Measurements from ENCODE around the gene MAGI2.

The MAGI2 gene

DNA sequence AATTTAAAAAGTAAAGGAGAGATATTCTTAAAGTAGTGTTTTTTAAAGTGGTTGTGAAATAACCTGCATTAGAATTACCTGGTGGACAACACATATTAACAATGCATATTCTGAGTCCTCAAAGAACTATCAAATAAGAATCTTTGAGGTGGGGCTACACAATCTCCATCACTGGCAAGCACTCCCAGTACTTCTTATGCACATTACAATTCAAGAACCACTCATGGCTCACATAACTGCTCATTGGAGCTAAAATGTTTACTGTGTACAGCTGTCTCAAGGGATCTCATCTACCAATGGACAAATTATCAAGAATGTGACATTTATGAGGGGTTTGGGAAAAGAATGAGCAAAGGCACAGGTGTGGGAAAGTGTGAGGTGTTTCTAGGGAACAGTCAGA, 962.9 kb downstream of the MAGI2 start:
- no peak for DNase-seq (ENCODE audit: low read depth, low spot score)

DNA sequence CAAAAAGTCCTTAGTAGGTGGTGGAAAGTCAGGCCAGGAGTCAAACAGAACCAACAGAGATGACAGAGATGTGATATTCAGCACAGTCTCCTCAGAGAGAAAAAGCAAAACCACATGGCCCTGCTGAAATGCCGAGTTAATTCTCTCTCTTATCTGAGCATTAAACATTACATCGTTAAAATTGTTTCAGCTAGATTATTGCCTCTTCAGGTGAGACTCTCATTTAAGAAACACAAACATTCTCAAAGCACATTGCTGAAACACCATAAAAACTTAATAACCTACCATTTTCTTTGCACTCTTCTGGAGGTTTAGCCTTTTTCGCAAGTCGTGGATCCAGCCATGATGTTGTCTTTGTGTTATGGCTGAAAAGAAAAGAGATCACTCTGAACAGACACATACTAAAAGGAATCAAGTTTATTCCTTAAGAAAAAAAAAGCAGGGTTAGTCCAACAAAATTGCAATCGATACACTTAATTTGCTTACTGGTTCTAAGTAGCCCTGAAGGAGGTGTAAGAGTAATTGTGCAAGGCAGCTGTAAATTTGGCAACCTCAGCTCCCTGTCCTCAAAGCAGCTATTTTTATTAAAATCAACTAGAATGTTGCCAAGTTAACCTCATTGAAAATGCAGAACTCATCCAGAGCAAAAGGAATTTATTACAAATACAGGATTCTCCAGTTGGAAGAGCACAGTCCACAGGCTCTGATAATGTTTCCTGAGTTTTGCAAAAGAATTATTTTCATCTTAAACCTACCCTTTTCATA, 963.8 kb downstream of the MAGI2 start:
- no peak for DNase-seq (ENCODE audit: low read depth, low spot score)

DNA sequence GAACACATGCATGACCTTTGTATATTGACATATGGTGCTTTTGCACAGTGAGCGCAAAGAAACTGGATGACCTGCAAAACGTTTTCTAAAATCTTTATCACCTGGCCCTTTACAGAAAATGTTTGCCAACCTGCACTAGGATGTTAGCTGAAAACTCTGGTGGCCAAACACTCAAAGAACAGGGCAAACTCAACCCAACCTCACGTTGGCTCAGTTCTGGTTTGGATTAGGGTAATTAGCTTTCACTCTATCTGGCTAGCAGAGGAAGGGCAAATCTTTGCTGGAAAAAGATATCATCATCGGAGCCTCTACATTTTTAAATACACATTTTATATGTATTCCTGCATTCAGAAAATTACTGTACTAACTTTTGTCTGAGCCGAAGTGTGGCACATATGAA, 966.0 kb downstream of the MAGI2 start:
- DNase-seq (ENCODE audit: low read depth, low spot score), result no peak

DNA sequence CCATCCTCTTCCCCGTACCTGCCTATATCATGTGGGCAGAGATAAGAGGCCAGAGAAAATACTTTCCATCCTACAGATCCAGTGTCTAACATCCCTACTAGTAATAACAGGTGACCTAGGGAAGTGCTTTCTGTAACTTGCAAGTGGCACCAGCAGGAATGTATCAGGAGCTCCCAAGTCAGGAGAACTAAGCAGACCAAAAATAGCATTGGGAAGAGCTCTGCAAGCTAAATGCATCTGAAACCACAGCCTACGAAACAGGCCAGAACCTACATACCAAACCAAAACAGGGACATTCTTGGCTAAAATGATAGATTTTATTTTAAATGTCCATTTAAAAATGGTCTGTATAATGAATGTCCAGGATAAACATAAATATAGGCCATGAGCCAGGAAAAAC, 974.1 kb downstream of the MAGI2 start:
- DNase-seq (ENCODE audit: low read depth, low spot score), result no peak

DNA sequence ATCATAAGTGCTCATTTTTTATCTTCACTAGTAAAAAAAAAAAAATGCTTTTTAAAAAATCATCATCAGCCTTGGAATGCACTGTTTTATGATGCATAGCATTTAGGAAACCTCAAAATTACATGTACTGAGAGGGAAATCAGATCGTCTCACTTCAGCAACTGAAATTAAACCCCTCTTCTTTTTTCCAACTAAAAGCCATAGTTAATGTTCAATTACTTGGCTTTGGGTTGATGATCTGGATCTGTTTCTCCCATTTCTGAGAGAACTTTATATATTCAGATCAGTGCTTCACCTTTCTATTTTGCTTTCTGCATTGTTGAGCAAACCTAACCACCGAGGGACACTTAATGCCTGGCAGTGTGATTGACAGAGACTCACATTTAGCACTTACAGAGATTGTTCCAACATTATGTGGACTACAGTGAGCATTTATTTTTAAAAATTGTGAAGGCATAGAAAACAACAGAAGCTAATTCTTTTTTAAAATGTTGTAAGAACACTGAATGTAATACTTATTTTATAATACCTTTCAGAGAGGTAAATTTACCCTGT, 976.5 kb downstream of the MAGI2 start:
- DNase-seq (ENCODE audit: low read depth, low spot score), result no peak

DNA sequence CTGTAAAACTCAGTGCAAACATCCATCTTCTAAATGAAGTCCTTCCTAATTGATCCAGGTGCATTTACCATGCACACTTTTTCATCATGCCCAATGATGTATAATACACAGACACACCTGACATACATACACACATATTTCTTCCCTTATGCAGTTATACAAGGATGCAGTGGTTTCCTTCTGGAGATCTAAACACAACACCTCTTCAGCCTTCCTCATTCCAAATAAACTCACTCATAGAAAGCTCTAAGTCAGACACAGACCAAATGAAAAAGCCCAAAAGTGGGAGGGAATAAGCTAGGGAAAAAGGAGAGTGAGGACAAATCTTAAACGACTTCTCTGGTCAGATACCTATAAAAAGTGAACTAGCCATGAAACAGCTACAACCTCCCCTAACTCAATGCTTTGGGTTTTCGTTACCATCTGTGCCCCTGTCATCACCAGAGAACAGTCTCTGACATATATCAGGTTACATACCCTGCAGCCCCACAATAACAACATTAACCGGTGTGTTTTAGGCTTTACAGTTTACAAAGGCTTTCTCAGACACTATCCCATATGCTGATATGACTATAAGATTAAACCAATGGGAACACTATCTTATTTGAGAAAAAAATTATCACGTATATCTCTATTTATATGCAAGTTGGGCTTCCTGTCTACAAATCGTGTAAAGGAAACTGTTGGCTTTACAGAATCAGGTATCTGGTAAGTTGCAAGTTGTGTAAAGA, 979.7 kb downstream of the MAGI2 start:
- no peak for DNase-seq (ENCODE audit: low read depth, low spot score)

DNA sequence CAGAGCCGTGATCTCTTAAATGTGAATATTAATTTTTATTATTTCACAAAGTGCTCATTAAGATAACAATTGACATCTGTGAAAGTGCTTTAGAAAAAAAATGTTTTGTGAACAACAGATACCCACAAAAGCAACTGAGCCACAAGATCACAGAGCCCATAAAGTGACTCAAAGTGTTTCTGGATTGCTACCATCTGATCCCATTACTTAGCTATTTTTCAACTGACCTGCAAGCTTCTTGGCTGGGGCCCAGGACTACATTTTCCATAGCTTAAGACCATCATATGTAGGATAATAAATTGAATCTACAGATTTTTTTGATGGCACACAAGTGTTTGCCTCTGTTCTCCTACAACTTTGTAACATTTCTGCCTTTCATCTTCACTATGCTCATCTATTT, 980.4 kb downstream of the MAGI2 start:
- DNase-seq (ENCODE audit: low read depth, low spot score), result no peak

DNA sequence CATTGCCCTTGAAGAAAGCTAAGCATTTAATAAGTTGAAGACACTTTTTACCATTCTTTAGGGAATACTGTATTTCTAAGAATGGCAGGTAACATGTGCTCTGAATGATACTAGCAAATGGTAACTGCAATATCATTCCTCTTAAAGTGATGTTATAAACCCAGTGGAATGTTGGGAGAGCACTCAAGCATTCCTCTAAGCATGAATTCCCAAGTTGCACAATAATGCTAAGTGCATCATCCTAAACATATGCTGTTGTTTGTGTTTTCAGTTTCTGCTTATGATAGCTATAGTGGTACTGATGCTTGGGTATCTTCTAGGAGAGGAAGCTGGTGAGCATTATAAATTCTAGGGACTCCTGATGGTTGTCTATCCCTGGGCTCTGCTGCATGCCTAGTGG, 980.9 kb downstream of the MAGI2 start:
- DNase-seq (ENCODE audit: low read depth, low spot score), result no peak

DNA sequence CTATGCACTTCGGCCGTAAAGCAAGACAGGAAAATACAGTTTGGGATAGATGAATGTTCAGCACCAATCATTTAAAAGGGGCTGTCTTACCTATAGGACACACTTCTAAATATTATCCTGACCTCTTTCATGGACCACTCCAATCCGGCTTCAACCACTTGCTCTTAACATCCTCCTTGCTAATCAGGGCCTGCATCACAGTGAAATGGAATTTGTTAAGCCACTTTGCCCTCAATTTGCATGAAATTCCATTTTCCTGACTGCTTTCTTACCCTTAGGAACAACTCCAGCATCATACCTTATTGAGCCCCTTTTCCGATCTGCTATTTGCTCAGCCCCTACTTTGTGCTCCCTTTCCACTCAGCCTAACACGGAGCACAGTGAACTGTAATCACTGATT, 987.6 kb downstream of the MAGI2 start:
- no peak for DNase-seq (ENCODE audit: low read depth, low spot score)

DNA sequence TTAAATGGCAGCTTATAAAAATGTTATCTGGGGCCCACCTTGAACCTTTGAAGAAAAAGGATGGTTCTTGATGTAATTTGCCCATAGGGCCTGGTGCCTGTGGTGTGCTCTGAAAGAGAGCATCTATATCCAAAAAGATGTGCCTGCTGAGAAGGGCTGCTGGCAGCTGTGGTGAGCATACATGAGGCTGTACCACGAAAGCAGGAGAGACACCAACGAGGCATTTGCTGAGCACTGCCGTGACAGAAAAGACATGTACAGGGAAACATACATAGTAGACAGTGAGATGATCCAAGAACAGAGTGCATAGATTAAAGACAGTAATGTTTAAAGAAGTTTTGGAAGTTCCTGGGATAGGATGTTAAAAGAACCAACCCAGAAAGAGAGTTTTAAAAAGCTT, 990.4 kb downstream of the MAGI2 start:
- DNase-seq (ENCODE audit: low read depth, low spot score), result no peak

DNA sequence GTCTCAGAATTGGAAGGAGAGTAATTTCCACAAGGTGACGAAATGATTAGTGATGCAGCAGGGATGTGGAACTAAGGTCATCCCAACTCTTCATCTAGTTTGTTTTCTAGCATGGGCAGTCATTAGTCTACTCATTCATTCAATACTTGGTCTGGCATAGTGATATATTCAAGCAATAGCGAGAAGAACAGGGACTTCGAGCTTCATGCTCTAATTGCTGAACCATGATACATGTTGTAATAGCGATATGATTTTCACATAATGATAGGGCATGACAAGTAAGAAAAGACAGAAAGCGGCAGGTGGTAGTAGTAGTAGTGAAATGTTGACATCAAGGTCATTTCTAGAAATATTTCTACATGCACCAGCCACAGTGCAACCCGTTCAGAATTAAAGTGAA, 1002.8 kb downstream of the MAGI2 start:
- DNase-seq (ENCODE audit: low read depth, low spot score), result no peak

DNA sequence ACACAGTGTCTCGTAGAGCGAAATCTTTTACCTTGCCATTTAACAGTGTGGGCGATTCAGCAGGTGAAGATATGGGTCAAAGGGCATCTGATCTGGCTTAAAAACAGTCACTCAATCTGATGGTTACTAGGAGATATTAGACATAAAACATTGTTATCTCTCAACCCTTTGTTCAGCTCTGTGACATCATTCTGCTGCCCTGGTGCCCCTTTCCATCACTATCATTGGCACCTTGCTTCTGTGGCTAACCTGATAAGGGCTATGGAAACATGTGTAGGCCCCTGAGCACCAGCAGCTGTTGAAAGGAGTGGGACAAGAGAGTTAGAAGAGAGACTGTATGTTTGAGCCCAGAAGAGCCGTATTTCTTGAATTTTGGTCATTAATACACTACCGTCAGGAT, 1004.6 kb downstream of the MAGI2 start:
- DNase-seq (ENCODE audit: low read depth, low spot score), result no peak

DNA sequence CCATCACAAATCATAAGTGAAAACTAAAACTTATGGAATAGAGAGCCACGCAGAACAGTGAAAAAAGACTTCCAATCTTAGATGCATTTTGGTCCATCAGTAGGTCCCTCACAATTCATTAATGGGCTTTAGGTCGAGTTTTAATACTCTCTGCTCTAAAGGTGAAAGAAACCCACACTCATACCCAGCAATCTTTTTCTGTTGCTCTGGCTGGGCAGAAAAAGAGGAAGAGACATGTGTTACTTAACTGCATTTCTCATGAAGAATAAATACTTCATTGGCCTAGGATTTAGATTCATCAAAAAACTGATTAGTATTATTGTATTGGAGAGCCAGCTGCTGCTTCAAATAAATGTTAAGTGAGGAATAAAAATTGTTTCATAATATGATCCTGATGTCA, 1009.2 kb downstream of the MAGI2 start:
- DNase-seq (ENCODE audit: low read depth, low spot score), result no peak

DNA sequence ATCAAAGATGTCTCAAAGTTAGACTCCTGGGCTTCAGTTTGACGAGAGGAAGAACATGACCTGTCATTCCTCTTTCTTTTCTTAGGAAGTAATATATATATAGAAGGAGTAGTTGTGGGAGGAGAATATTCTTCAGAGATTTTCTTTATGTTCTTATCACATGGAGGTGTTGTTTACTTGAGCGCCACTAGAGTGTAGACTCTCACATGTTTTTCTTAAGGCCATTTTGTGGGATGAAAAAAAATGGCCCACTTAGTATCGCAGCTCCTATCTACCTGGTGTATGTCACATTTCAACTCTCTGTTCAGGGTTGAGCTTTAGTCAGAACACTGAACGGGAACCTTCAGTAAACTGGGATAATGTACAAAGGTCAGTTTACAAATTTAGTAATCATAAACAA, 1009.7 kb downstream of the MAGI2 start:
- no peak for DNase-seq (ENCODE audit: low read depth, low spot score)

DNA sequence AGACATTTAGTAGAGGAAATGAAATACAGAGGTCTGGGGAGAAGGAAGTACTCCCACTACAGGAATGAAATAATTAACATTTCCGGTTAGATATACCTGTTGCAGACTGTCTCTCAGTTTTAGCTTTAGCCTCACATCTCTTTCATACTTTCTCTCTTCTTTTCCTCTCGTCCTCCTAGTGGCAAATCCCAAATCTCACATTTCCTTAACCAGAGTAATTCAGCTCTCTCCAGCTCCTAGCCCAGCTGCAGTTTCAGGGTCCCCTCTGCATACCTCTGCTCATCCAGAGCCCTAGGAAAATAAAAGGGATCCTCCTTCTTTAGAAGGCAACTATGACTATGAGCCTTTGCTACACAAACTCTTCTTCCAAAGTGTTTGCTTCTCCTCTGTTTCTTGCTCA, 1011.7 kb downstream of the MAGI2 start:
- DNase-seq (ENCODE audit: low read depth, low spot score), result no peak

DNA sequence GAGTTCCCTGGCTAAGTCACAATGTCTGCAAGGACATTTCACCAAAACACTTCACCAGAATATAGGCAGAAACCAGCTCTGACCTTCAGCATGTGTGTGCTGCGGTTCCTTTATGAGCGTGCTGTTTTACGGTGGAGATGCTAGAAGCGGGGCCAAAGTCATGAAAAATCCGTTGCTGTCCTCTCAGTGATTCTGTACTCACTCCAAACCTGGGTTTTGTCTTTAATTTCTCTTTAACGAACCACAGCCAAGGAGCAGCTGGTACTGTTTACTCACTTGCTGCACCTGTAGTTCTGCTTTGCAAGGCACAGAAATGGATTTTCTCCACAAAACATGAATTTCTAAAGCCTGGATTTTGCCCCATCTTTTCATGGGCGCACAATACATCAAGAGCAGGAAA, 1015.0 kb downstream of the MAGI2 start:
- no peak for DNase-seq (ENCODE audit: low read depth, low spot score)

DNA sequence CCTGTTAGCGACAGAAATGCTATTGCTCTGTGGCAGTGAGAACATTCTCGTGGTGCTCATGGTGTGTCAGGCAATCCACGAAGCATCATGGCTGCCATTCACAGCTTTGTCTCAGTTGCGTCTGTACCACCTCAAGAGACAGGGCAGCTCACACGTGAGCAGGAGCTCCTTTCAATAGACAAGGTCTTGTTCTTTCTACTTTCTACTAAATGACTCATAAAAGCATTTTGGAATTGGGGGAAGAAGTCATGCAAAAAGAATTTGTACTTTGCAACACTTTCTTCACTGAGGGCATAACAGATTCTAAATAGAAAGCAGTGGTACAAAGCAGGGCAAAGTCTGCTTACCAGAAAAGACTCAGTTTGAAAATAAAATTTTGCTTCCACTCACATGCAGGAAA, 1016.3 kb downstream of the MAGI2 start:
- no peak for DNase-seq (ENCODE audit: low read depth, low spot score)

DNA sequence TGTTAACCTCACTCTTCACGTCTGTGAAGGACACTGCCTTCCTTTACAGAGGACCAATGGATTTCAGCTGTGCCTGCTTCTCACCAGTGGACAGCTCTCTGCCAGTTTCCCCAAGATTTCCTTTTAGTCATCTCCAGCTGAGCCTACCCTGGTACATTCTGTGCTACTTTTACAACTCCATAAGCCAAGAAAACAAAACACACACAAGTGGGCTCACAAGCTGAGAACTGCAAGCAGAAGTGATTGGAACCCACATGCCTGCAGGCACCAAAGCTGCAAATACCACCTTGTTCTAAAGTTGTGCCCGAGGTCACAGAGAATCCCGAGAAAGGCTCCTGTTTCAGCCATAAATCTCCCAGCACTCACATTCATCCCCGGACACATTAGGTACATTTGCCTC, 1018.1 kb downstream of the MAGI2 start:
- DNase-seq (ENCODE audit: low read depth, low spot score), result no peak

DNA sequence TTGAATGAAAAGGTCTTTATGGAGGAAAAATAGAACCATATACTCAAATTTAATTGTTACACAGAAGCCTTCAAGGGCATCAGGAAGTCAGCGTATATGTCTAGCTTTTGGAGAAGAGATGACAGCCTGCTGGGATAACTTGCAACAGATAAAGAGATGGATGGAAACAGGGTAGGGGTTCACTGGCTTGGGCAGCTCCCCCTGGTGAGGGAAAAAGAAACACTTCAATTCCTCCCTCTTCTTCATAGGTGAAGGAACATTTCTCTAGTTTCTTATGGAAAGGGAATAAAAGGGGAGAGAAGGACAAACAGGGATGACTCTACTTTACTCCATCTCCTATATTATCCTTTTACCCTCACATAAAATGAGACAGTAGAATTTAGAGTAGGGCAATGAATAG, 1019.2 kb downstream of the MAGI2 start:
- DNase-seq (ENCODE audit: low read depth, low spot score), result no peak

DNA sequence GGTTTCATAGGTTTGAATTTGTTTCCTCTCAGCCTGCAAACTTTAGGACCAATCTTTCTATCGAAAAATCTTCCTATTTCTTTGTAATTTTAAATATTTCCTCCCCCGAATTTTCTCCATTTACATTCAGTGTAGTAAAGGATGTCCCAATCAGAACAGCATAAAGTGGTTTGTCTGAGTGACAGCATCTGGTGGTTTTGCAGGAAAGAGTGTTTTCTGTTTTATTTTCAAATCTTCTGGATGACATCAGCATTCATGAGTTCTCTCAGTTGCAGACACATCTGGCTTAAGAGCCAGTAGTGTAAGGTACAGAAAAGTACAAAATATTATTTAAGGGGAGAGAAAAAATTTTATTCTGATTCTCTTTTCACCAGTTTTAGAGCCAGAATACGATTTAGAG, 1020.0 kb downstream of the MAGI2 start:
- no peak for DNase-seq (ENCODE audit: low read depth, low spot score)

DNA sequence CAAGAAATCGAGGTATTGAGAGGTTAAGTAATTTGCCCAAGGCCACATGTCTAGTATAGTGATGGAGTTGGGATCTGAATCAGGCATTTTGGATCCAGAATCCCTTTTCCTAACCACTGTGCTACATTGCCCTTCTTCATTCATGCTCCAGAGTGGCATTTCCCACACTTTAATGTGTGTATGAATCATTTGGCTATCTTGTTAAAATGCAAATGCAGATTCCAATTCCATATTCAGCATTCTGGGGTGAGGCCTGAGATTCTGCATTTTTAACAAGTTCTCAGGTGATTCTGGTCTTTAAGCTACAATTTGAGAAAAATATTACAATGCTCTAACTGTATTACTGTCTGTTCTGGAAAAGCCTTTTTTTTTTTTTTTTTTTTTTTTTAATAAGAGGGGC, 1023.6 kb downstream of the MAGI2 start:
- DNase-seq (ENCODE audit: low read depth, low spot score), result no peak

DNA sequence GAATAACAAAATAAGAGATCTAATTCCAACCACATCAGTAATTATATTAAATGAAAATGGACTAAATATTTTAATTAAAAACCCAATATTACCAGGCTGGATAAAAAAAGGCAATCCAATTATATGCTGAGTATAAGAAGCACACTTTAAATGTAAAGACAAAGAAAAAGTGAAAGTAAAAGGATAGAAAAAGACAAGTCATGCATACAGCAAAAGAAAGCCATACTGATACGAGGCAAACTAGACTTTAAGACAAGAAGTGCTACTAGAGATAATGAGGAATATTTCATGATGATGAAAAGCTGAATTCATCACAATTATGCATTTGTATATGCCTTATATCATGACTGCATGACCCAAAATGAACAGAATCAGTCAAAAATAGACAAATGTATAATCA, 1026.3 kb downstream of the MAGI2 start:
- no peak for DNase-seq (ENCODE audit: low read depth, low spot score)

DNA sequence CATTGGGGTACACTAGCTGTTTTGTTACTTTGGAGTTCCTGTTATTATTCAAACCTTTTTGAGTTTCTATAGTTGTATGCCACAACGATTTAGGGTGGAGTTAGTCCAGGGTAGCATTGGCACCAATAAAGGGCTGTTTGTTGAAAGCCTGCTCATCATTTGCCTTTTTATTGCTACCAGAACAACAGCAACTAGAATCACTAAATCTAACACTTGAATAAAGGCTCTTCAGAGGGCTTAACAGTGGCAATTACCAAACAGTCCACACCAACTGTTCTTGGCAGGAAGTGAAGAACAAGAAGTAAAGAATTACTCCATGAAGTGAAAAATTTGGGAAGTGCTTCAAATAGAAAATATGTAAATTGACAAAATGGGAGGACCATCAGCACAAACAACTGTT, 1033.5 kb downstream of the MAGI2 start:
- no peak for DNase-seq (ENCODE audit: low read depth, low spot score)
